GM12891 (cell line): Measurements from ENCODE around the gene BCDIN3D.

Experiments
- POLR2A ChIP-seq: IDR thresholded peaks from 2 replicates; pipeline ENCODE4 v1.6.1; 2011; ENCODE audit warnings: low read depth, low read length, control low read depth
- POLR2AphosphoS5 ChIP-seq: IDR thresholded peaks from 2 replicates; pipeline ENCODE4 v1.6.1; 2011; ENCODE audit warnings: low read depth, low read length, control low read depth
- SPI1 ChIP-seq: IDR thresholded peaks from 2 replicates; pipeline ENCODE4 v1.6.1; 2011; ENCODE audit warnings: low read depth, low read length, control low read depth
- TAF1 ChIP-seq: IDR thresholded peaks from 2 replicates; pipeline ENCODE4 v1.6.1; 2011; ENCODE audit warnings: low read depth, low read length, control low read depth

GRCh38 chr12:49871263-49871561 lies 28.3 kb upstream of the BCDIN3D start:
- TF ChIP-seq POLR2A (no peak), TAF1 (no peak), POLR2AphosphoS5 (no peak), SPI1 (no peak)
